SK-N-SH (cell line): ENCODE results near the gene CXCR5.

Experiments
- CHD2 ChIP-seq: fragments of 150-350 bp; IDR thresholded peaks from 2 replicates; pipeline ENCODE4 v1.6.1; 2018; ENCODE audit warnings: low read length; ENCODE audit not compliant: partially characterized antibody
- CTCF ChIP-seq: fragments of 200-600 bp; sonication (generic); IDR thresholded peaks from 2 replicates; pipeline ENCODE4 v1.6.1; 2017; ENCODE audit warnings: antibody characterized with exemption, mild to moderate bottlenecking, moderate library complexity
- EP300 ChIP-seq, 2 experiments: IDR thresholded peaks; 2 replicates each; pipeline versions ENCODE4 v1.4.0 to v1.6.1; 2012; ENCODE audit warnings: borderline replicate concordance in 1 of 2, low read depth in 1 of 2, low read length in 1 of 2
- FOXM1 ChIP-seq: IDR thresholded peaks from 2 replicates; pipeline ENCODE4 v1.4.0; 2012; ENCODE audit warnings: low read depth, mild to moderate bottlenecking
- GABPA ChIP-seq: IDR thresholded peaks from 2 replicates; pipeline ENCODE4 v1.4.0; 2012; ENCODE audit warnings: low read depth, mild to moderate bottlenecking
- PBX3 ChIP-seq: IDR thresholded peaks from 2 replicates; pipeline ENCODE4; 2012
- RAD21 ChIP-seq: IDR thresholded peaks from 2 replicates; pipeline ENCODE4 v1.6.1; 2012; ENCODE audit warnings: mild to moderate bottlenecking, low read length
- RFX5 ChIP-seq: IDR thresholded peaks from 2 replicates; pipeline ENCODE4 v1.6.1; 2012; ENCODE audit warnings: mild to moderate bottlenecking, improper control_type of control experiment, low read length
- SMC3 ChIP-seq: IDR thresholded peaks from 2 replicates; pipeline ENCODE4 v1.6.1; 2012; ENCODE audit warnings: low read depth, low read length, improper control_type of control experiment
- TAF1 ChIP-seq: IDR thresholded peaks from 2 replicates; pipeline ENCODE4 v1.6.1; 2012; ENCODE audit warnings: low read depth, mild to moderate bottlenecking, low read length, moderate library complexity, borderline replicate concordance
- USF2 ChIP-seq: fragments of 150-350 bp; IDR thresholded peaks from 2 replicates; pipeline ENCODE4 v1.6.1; 2017; ENCODE audit warnings: antibody characterized with exemption, low read length, low read depth, borderline replicate concordance

- TF ChIP-seq RFX5 (no peak), CTCF (no peak), PBX3 (no peak), TAF1 (no peak), USF2 (no peak), FOXM1 (no peak), EP300 (IDR thresholded peaks at IDR 0.05; ENCODE audit: borderline replicate concordance in 1 of 2, low read depth in 1 of 2, low read length in 1 of 2) (no peak), GABPA (no peak), RAD21 (no peak), CHD2 (no peak), SMC3 (no peak)
Measured at GRCh38 chr11:118915396-118915795, 31.7 kb downstream of the CXCR5 start.
